Hematopoietic multipotent progenitor cell treated with erythropoietin and hydrocortisone succinate and interleukin-3 and kit ligand, for 8 days (in vitro differentiated cells): ENCODE results near the gene SLX1B.
"Not testable (repeated sequence)": the region's sequence is repeated elsewhere in the genome, so short reads cannot be mapped to it uniquely, and the experiment has no call there.

Experiments
- DNase-seq: peaks from one replicate; pipeline ENCODE4 v3.0.0-alpha.2; 2015

SLX1B gene

DNA sequence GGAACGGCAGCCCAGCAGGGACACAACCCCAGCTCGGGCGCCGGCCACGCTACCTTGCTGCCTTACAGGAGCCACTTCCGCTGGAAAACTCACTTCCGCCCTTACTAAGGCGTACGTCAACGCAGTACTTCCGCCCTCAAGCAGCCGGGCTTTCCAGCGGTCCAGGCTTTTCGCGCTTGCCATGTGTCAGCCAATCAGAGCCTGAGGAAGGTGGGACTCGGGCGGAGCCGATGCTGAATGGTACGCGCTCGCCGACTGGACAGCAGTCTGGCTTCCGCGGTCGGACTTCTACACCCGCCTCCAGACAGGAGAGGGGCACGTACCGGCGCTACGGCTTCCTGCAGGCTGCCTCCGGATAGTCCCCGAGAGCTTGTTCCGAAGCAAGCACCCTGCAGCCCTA is at the start of gene SLX1B, which contains the start of gene BOLA2:
Gene SLX1B, plus strand, starts transcription at position 265 of the 400 bp plus-strand sequence.
Gene BOLA2, minus strand, starts transcription at position 83 of the 400 bp plus-strand sequence. CDS start 98 bp downstream, outside the sequence.
- DNase-seq = not testable (repeated sequence)

DNA sequence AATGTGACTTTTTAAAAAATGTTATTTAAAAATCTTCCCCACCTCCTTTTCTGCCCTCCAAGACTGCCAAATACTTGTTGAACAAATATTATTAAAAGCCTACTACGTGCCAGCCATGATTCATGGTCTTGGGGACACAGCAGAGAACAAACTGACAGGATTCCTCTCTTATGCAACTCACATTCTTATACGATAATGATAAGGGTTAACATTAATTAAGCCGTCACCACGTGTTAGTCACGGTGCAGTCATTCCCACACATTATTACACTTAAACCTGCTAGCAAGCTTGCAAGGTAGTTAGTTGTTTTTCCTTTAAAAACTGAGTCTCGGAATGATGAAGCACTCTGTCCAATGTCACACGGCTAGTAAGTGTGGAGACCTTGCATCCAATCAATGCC is 49.1 kb upstream of the SLX1B start:
- DNase-seq = not testable (repeated sequence)

- DNase-seq = not testable (repeated sequence)
Measured at GRCh38 chr16:29423587-29423986, 30.7 kb upstream of the SLX1B start.

GRCh38 chr16:29425390-29425789 is 28.9 kb upstream of the SLX1B start:
- DNase-seq = not testable (repeated sequence)

DNA sequence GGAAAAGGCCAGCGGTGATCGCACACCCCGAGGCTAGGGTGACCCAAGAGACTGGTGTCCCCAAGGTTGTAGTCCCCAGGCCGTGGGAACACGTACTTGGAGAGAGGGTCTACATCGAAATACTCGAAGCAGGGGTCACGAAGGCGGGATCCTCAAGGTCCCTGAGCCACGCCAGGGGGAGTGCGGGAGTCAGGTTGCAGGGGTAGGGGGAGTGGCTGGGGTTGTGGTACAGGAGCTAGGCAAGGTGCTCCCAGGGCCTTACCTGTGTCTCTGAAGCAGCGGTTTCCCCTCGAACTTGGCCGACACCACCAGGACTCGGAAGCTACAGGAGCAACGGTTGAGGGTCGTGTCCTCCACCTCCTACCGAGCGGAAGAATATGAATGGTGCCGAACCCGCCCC is 579 bp upstream of the SLX1B start:
- not testable (repeated sequence) for DNase-seq

DNA sequence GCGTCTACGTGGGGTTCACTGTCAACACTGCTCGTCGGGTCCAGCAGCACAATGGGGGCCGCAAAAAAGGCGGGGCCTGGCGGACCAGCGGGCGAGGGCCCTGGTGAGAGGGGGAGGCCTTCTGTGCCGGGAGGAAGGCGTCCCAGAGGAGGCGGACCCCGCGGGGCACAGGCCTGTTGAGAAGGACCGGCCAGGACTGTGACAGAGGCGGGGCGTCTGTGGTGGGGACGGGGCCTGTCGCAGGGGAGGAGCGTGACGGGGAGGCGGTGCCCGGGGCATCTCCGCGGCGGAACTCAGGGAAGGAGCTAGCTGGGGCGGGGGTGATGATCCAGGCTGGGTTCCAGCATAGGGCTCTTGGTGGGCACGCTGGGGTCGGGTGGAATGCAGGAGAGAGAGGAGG is 495 bp downstream of the SLX1B start:
- not testable (repeated sequence) for DNase-seq

DNA sequence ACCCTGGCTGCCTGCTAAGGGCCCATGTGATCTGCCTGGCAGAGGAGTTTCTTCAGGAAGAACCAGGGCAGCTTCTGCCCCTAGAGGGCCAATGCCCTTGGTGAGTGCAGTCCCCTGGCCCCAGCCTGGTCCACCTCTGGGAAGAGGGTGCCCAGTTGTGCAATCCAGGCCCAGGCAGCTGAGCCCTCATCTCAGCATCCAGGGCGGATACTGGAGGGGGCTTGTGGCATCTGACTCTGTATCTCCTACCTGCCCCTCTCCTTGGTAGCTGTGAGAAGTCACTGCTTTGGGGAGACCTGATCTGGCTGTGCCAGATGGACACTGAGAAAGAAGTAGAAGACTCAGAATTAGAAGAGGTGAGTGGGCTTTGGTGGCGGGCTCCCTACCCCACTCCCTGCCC is 3.3 kb downstream of the SLX1B start:
- DNase-seq = not testable (repeated sequence)

GRCh38 chr16:29459706-29460646 is 5.6 kb downstream of the SLX1B start, which contains the start of gene SULT1A4:
Gene SULT1A4, plus strand, starts transcription at chr16:29459913. Its CDS starts 1,473 bp downstream, at chr16:29461386.
- DNase-seq = not testable (repeated sequence)

- DNase-seq = not testable (repeated sequence)
Measured at GRCh38 chr16:29460647-29461030, 6.3 kb downstream of the SLX1B start.

DNA sequence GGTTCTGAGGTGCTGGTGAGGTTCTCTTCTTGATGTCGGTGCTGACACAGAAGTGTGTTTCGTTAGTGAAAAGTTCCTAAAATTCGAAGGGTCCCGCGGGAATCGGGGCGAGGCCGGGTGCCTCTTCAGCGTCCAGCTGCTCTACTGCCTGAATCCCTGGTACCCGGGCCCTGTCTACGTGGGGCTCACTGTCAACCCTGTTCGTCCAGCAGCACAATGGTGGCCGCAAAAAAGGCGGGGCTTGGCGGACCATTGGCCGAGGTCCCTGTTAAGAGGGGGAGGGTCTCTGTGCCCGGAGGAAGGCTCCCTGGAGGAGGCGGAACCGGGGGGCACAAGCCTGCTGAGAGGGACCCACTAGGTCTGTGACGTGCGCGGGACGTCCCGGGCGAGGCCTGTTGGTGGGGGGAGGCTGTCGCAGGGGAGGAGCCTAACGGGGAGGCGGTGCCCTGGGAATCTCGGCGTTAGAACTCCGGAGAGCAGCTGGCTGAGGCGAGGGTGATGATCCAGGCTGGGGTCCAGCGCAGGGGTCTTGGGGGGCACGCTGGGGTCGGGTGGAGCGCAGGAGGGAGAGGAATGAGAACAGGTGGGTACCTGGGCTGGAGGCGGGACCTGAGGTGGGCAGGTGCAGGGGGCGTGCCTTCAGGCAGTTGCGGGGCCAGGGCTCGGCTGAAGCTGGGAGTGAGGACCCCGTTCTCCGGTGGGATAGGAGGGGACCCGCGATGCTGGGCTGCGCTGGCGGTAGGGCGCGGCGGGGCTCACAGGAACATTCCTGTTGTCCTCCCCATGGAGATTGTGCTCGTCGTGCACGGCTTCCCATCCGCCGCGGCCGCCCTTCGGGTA is 11.9 kb downstream of the SLX1B start:
- not testable (repeated sequence) for DNase-seq

GRCh38 chr16:29466904-29467303 is 12.6 kb downstream of the SLX1B start:
- DNase-seq = not testable (repeated sequence)

GRCh38 chr16:29467654-29468366 is 13.5 kb downstream of the SLX1B start:
- not testable (repeated sequence) for DNase-seq

- not testable (repeated sequence) for DNase-seq
Measured at GRCh38 chr16:29469660-29470059, 15.3 kb downstream of the SLX1B start.

DNA sequence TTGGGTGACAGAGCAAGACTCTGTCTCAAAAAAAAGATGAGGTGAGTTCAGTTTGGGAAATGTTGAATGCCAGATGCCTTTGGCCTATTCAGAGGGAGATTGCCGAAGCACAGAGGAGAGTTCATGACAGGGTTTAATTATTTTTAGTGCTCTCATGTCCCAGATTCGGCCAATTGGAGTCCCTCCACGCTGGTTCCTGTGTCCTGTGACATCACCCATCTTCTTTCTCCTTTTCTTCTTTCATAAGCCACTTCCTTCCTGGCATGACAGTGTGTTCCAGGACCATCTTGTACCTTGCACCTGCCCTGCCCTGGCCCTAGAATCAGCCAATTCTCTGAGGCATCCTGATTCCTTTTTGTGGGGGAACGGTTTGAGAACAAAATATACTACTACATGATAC is 17.7 kb downstream of the SLX1B start:
- DNase-seq = not testable (repeated sequence)

DNA sequence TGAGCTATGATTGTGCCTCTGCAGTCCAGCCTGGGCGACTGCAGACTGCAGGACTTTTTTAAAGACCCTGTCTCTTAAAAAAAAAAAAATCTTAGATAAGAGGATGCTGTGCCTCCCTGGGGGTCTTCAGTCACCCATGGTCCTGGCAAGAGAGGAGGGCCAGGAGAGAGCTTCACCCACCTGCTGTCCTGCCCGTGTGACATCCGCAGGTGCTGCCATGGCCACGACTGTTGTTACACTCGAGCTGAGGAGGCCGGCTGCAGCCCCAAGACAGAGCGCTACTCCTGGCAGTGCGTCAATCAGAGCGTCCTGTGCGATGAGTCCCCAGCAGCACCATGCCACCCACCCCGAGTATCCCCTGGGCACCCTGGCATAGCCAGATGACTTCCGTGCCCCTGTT is 27.9 kb downstream of the SLX1B start:
- not testable (repeated sequence) for DNase-seq

GRCh38 chr16:29506308-29506707 is 52.0 kb downstream of the SLX1B start, which contains the start of gene NPIPB12:
Gene NPIPB12, minus strand, starts transcription at chr16:29506408.
- DNase-seq = not testable (repeated sequence)
